ENCODE data around the gene GDPD4.

DNA sequence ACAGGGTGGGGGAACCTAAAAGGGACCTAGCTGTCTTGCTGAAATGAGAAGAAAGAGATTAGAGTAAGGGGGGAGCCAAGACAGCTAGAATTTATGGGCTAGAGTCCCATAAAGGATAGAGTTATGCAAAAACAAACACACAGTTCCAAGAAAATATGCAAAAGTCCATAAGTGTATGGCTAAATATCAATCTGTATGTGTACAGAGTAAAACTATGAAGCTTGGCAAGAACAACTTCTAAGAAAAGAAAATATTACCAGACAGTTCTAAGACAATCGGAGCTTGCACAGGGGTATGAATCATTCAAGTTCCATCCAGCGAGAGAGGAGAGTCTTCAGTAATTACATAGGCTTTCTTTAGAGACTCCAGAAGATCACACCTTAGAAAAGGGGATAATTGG, 41.8 kb downstream of the GDPD4 start:
- TF ChIP-seq CEBPB (IDR thresholded peaks at IDR 0.05; ENCODE audit: low read depth, low read length) (no peak), CTCF (conservative IDR thresholded peaks at IDR 0.05; ENCODE audit: low read depth, low read length) (no peak), NFE2L2 (IDR thresholded peaks at IDR 0.05; ENCODE audit: low read depth, low read length) (no peak), MAZ (IDR thresholded peaks at IDR 0.05; ENCODE audit: borderline replicate concordance, low read depth, low read length) (no peak), POLR2A (IDR thresholded peaks at IDR 0.05; ENCODE audit: low read depth, low read length) (no peak), RCOR1 (IDR thresholded peaks at IDR 0.05; ENCODE audit: insufficient replicate concordance, low read length) (no peak), SMC3 (IDR thresholded peaks at IDR 0.05; ENCODE audit: low read depth, low read length) (no peak), RFX5 (IDR thresholded peaks at IDR 0.05; ENCODE audit: low read depth, low read length) (no peak), RAD21 (IDR thresholded peaks at IDR 0.05; ENCODE audit: low read length) (no peak)
- TF ChIP-seq, protein P1, sequence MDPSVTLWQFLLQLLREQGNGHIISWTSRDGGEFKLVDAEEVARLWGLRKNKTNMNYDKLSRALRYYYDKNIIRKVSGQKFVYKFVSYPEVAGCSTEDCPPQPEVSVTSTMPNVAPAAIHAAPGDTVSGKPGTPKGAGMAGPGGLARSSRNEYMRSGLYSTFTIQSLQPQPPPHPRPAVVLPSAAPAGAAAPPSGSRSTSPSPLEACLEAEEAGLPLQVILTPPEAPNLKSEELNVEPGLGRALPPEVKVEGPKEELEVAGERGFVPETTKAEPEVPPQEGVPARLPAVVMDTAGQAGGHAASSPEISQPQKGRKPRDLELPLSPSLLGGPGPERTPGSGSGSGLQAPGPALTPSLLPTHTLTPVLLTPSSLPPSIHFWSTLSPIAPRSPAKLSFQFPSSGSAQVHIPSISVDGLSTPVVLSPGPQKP (IDR thresholded peaks at IDR 0.05; ENCODE audit: borderline replicate concordance, low read depth, low read length): no peak
